GM12875 (cell line): ENCODE measurements around the gene CST1.
"Not testable (repeated sequence)": the region's sequence is repeated elsewhere in the genome, so short reads cannot be mapped to it uniquely, and the experiment has no call there.

Source experiments
- H3K4me3 ChIP-seq: one replicate; pipeline ENCODE4 v1.5.1; 2011; ENCODE audit warnings: low read depth, low read length, control low read depth
- TF ChIP-seq, protein P1 (sequence below): IDR thresholded peaks from 2 replicates; pipeline ENCODE4 v1.5.1; 2011; ENCODE audit warnings: low read depth, mild to moderate bottlenecking, control low read depth, inconsistent platforms, low read length, moderate library complexity, borderline replicate concordance; ENCODE audit not compliant: insufficient read depth

The CST1 gene

GRCh38 chr20:23753194-23753548 is 2.4 kb upstream of the CST1 start:
- TF ChIP-seq, protein P1, sequence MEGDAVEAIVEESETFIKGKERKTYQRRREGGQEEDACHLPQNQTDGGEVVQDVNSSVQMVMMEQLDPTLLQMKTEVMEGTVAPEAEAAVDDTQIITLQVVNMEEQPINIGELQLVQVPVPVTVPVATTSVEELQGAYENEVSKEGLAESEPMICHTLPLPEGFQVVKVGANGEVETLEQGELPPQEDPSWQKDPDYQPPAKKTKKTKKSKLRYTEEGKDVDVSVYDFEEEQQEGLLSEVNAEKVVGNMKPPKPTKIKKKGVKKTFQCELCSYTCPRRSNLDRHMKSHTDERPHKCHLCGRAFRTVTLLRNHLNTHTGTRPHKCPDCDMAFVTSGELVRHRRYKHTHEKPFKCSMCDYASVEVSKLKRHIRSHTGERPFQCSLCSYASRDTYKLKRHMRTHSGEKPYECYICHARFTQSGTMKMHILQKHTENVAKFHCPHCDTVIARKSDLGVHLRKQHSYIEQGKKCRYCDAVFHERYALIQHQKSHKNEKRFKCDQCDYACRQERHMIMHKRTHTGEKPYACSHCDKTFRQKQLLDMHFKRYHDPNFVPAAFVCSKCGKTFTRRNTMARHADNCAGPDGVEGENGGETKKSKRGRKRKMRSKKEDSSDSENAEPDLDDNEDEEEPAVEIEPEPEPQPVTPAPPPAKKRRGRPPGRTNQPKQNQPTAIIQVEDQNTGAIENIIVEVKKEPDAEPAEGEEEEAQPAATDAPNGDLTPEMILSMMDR, result no peak

DNA sequence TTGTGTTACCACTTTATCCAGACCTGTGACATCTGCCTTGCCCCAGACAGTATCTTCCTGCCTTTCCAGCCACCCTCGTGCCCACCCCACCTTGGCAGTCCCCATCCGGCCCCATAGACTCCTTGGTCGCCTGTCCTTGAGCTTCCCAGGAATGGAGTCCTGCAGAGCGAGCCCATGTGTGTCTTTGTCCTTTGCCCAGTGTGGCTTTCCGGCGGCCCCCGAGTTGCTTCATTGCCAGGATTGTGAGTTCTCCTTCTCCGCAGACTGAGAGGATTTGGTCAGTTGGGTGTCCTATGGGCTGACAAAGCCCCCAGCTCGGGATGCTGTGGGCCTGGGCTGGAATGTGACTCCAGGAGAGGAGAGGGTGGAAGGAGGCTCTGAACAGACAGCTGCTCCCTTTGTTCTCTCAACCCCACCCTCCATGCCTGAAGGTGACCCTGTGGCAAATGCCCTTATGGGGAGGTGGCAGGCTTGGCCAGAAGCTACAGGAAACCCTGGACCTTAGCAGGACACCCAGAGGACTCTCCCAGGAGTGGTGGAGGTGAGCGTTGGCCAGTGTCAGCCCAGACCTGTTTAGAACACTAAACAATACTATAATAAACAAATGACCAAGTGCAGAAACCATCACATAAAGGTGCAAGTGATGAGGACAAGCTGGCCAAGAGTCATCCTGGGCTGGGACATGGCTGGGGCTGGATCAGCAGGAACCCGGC is 1.9 kb upstream of the CST1 start:
- H3K4me3 ChIP-seq, result no peak overlapping the region
- TF ChIP-seq, protein P1, result no peak

More at GRCh38 chr20:23753194-23753548, 2.4 kb upstream of the CST1 start:
- H3K4me3 ChIP-seq, result no peak overlapping the region

DNA sequence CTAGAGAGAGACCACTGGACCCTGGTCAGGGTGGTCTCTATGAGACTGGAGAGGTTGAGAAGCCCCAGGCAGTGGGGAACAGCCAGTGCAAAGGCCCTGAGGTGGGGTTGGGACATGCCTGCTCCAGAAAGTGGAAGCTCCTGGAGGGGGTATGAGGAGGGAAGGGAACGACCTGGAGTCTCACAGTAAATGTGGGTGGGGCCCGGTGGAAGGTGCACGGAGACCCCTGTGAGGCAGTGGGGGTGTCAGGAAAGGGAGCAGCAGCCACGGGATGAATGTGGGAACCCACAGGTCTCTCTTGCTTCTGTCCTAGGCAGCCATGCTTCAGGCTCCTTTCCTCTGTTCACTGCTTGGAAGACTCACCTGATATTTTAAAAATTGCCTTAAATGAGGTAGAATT is 1.3 kb upstream of the CST1 start:
- TF ChIP-seq, protein P1, result no peak
- no peak overlapping the region for H3K4me3 ChIP-seq

DNA sequence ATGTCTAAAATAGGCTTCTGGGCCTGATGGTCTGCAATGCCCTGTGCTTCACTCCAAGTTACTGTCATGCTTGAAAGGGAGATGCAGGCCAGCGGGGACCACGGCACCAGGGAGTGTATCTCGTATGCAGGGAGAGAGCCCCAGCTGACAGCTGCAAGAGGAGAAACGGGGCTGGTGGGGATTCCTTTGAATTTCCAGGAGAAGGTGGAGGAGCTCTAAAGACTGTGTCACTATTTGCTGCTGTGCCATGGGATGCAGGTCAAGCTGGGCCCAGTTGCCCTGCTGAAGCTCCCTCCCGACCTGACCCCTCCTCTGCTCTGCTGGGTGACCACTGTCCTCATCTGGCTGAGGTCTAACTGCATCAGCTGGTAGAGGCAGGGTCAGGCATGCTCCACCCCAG is 989 bp downstream of the CST1 start:
- no peak overlapping the region for H3K4me3 ChIP-seq
- TF ChIP-seq, protein P1, result no peak

DNA sequence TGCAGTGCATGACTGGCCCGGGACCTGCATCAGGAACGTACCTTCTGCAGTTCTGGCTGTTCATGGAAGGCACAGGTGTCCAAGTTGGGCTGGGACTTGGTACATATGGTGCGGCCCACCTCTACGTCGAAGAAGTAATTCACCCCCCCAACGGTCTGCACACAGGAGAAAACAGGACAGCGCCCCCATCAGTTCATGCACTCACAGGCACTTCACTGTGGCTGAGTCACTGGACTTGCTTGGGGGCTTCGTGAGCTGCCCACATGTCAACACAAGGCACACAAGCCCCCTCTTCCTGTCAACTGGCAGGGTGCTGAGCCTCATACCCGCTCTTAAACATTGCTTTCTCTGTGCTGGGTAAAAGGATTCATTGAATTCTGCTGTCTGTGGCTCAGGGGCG is 1.8 kb downstream of the CST1 start:
- H3K4me3 ChIP-seq, result not testable (repeated sequence)

DNA sequence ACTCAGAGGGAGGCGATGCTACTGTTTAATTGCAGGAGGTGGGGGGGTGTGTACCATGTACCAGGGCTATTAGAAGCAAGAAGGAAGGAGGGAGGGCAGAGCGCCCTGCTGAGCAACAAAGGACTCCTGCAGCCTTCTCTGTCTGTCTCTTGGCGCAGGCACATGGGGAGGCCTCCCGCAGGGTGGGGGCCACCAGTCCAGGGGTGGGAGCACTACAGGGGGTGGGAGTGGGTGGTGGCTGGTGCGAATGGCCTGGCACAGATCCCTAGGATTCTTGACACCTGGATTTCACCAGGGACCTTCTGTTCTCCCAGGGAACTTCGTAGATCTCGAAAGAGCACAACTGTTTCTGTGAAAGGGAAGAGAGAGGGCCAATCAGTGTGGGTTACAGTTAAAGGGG is 3.2 kb downstream of the CST1 start:
- not testable (repeated sequence) for H3K4me3 ChIP-seq

GRCh38 chr20:23747092-23747491 is 3.6 kb downstream of the CST1 start:
- H3K4me3 ChIP-seq, result not testable (repeated sequence)

DNA sequence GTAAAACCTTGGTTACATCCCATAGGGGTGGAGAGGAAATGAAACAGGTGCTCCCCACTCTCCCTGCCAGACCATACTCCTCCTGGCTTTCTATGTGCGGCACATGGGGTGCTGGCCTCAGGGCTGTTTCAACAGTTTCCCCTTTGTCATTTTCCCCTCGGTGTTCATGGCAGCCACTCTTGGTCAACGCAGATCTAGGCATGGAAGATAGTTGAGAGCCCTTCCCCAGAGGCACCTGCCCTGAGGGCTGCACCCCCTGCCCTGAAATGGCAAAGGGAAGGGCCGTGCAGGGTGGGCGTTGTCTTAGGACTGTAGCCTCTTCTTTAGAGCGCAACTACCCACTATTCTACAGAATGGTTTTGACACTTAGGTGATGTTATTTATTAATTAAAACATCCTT is 4.4 kb downstream of the CST1 start:
- TF ChIP-seq, protein P1, result no peak
- H3K4me3 ChIP-seq, result no peak overlapping the region

- H3K4me3 ChIP-seq, result no peak overlapping the region
- TF ChIP-seq, protein P1, result no peak
These were observed 5.5 kb downstream of the CST1 start for GRCh38 chr20:23745247-23745646.
